Measurements from ENCODE around the gene ARHGAP31. TPM values are rescaled to one million over a fixed set of nuclear protein-coding genes. Genes with fewer than 3 reads are reported as not detected.

Gene ARHGAP31
- total RNA-seq, 5 donors from 2014 or later (not counting 1 experiment from before 2014, with no cell fraction given) = 2.7 to 5.1 (median 3.4) TPM

GRCh38 chr3:119413603-119414280 is 119.6 kb downstream of the ARHGAP31 start:
- Mint-ChIP-seq H3K9me3 (no peaks in the 10 kb centered on the region), H3K4me3 (no peak overlapping the region), H3K27ac (no peak overlapping the region), H3K4me1 (no peaks in the 10 kb centered on the region), H3K27me3 (no peaks in the 10 kb centered on the region), H3K36me3 (peaks cover 39% of the 10 kb centered on the region)
- CTCF ChIA-PET = interaction anchor here in 1 of 2 donors (0.5 kb wide), 1 partner anchor 248 kb away, joined by 3 read pairs; no protein-coding TSS in a partner anchor
- no peak for ATAC-seq (replicated peaks in 1 of 4)
- no peak for DNase-seq
- H3K27me3 ChIP-seq (replicated peaks in 1 of 2; ENCODE audit: control insufficient read depth in 2 of 2, extremely low read depth in 1 of 2, insufficient read depth in 2 of 2, low read length in 1 of 2) = no peaks in the 10 kb centered on the region
- no peak overlapping the region for H3K27ac ChIP-seq (ENCODE audit: low read length)
- no peaks in the 10 kb centered on the region for H3K4me1 ChIP-seq (ENCODE audit: control insufficient read depth in 1 of 2, extremely low read depth in 1 of 2, insufficient read depth in 2 of 2, low read length in 2 of 2)
- no peak overlapping the region for H3K4me3 ChIP-seq (ENCODE audit: control insufficient read depth in 1 of 2, extremely low read depth in 1 of 2, low read length in 1 of 2)
- H3K36me3 ChIP-seq (ENCODE audit: control insufficient read depth in 2 of 2, extremely low read depth in 1 of 2, insufficient read depth in 1 of 2, low read length in 1 of 2) = peaks cover 0 to 11% of the 10 kb centered on the region in 2 donors
- 94% methylated on average over 5 of the region's 7 CpGs for WGBS (ENCODE audit: insufficient coverage)
- no peaks in the 10 kb centered on the region for H3K9me3 ChIP-seq
- POLR2A ChIA-PET = no interaction called here

GRCh38 chr3:119416873-119417272 is 122.7 kb downstream of the ARHGAP31 start:
- DNase-seq (no peak), ATAC-seq (replicated peaks in 1 of 4) (no peak)
- Histone ChIP-seq H3K9me3 (no peaks in the 10 kb centered on the region), H3K4me1 (ENCODE audit: control insufficient read depth in 1 of 2, extremely low read depth in 1 of 2, insufficient read depth in 2 of 2, low read length in 2 of 2) (no peaks in the 10 kb centered on the region), H3K27ac (ENCODE audit: low read length) (no peak overlapping the region), H3K36me3 (ENCODE audit: control insufficient read depth in 2 of 2, extremely low read depth in 1 of 2, insufficient read depth in 1 of 2, low read length in 1 of 2) (peaks cover 0 to 8% of the 10 kb centered on the region in 2 donors), H3K4me3 (ENCODE audit: control insufficient read depth in 1 of 2, extremely low read depth in 1 of 2, low read length in 1 of 2) (no peak overlapping the region), H3K27me3 (replicated peaks in 1 of 2; ENCODE audit: control insufficient read depth in 2 of 2, extremely low read depth in 1 of 2, insufficient read depth in 2 of 2, low read length in 1 of 2) (no peaks in the 10 kb centered on the region)
- no CpG with 5 or more reads among the region's 1 CpG for WGBS (ENCODE audit: insufficient coverage)
- POLR2A ChIA-PET = no interaction called here
- Mint-ChIP-seq H3K36me3 (peaks cover 19% of the 10 kb centered on the region), H3K27ac (no peak overlapping the region), H3K4me1 (peaks cover 5 to 6% (median 6%) of the 10 kb centered on the region in 3 donors), H3K27me3 (no peaks in the 10 kb centered on the region), H3K4me3 (no peak overlapping the region), H3K9me3 (no peaks in the 10 kb centered on the region)
- CTCF ChIA-PET = no interaction called here

- Histone ChIP-seq H3K27me3 (replicated peaks in 1 of 2; ENCODE audit: control insufficient read depth in 2 of 2, extremely low read depth in 1 of 2, insufficient read depth in 2 of 2, low read length in 1 of 2) (no peaks in the 10 kb centered on the region), H3K9me3 (no peaks in the 10 kb centered on the region), H3K36me3 (ENCODE audit: control insufficient read depth in 2 of 2, extremely low read depth in 1 of 2, insufficient read depth in 1 of 2, low read length in 1 of 2) (peaks cover 0 to 8% of the 10 kb centered on the region in 2 donors), H3K4me3 (ENCODE audit: control insufficient read depth in 1 of 2, extremely low read depth in 1 of 2, low read length in 1 of 2) (no peak overlapping the region), H3K27ac (ENCODE audit: low read length) (no peak overlapping the region), H3K4me1 (ENCODE audit: control insufficient read depth in 1 of 2, extremely low read depth in 1 of 2, insufficient read depth in 2 of 2, low read length in 2 of 2) (no peaks in the 10 kb centered on the region)
- DNase-seq (no peak), ATAC-seq (replicated peaks in 1 of 4) (no peak)
- POLR2A ChIA-PET = interaction anchor here in 1 of 2 donors (0.5 kb wide), 1 partner anchor 14 kb away, joined by 3 read pairs; no protein-coding TSS in a partner anchor
- H3K9me3 Mint-ChIP-seq = peaks cover 0 to 8% (median 2%) of the 10 kb centered on the region in 3 donors
- H3K36me3 Mint-ChIP-seq = peaks cover 19% of the 10 kb centered on the region
- 100% methylated on average over 1 of the region's 8 CpGs for WGBS (ENCODE audit: insufficient coverage)
- CTCF ChIA-PET = no interaction called here
- no peak overlapping the region for H3K4me3 Mint-ChIP-seq
- H3K27ac Mint-ChIP-seq = no peak overlapping the region
- no peaks in the 10 kb centered on the region for H3K27me3 Mint-ChIP-seq
- peaks cover 8 to 13% (median 10%) of the 10 kb centered on the region in 3 donors for H3K4me1 Mint-ChIP-seq
These were observed 123.8 kb downstream of the ARHGAP31 start for GRCh38 chr3:119417771-119418512.

- DNase-seq (no peak), ATAC-seq (replicated peaks in 1 of 4) (no peak)
- POLR2A ChIA-PET = no interaction called here
- Histone ChIP-seq H3K36me3 (ENCODE audit: control insufficient read depth in 2 of 2, extremely low read depth in 1 of 2, insufficient read depth in 1 of 2, low read length in 1 of 2) (peaks cover 0 to 8% of the 10 kb centered on the region in 2 donors), H3K9me3 (no peaks in the 10 kb centered on the region), H3K27ac (ENCODE audit: low read length) (no peak overlapping the region), H3K4me1 (ENCODE audit: control insufficient read depth in 1 of 2, extremely low read depth in 1 of 2, insufficient read depth in 2 of 2, low read length in 2 of 2) (no peaks in the 10 kb centered on the region), H3K27me3 (replicated peaks in 1 of 2; ENCODE audit: control insufficient read depth in 2 of 2, extremely low read depth in 1 of 2, insufficient read depth in 2 of 2, low read length in 1 of 2) (no peaks in the 10 kb centered on the region), H3K4me3 (ENCODE audit: control insufficient read depth in 1 of 2, extremely low read depth in 1 of 2, low read length in 1 of 2) (no peak overlapping the region)
- Mint-ChIP-seq H3K9me3 (peaks cover 2 to 9% (median 3%) of the 10 kb centered on the region in 3 donors), H3K27ac (no peak overlapping the region), H3K4me3 (no peak overlapping the region), H3K36me3 (peaks cover 18% of the 10 kb centered on the region), H3K4me1 (peaks cover 8 to 13% (median 10%) of the 10 kb centered on the region in 3 donors), H3K27me3 (no peaks in the 10 kb centered on the region)
- CTCF ChIA-PET = no interaction called here
These were observed 124.5 kb downstream of the ARHGAP31 start for GRCh38 chr3:119418641-119419040.

GRCh38 chr3:119420196-119420595 is 126.0 kb downstream of the ARHGAP31 start:
- H3K4me3 Mint-ChIP-seq = no peak overlapping the region
- H3K4me1 Mint-ChIP-seq = peaks cover 8 to 13% (median 10%) of the 10 kb centered on the region in 3 donors

GRCh38 chr3:119427669-119428068 is 133.5 kb downstream of the ARHGAP31 start:
- POLR2A ChIA-PET = no interaction called here

More at GRCh38 chr3:119420196-119420595, 126.0 kb downstream of the ARHGAP31 start:
- ATAC-seq (replicated peaks in 1 of 4) (no peak), DNase-seq (peak in 1 of 35 experiments; percentile 12)
- Histone ChIP-seq H3K9me3 (no peaks in the 10 kb centered on the region), H3K4me3 (ENCODE audit: control insufficient read depth in 1 of 2, extremely low read depth in 1 of 2, low read length in 1 of 2) (no peak overlapping the region), H3K4me1 (ENCODE audit: control insufficient read depth in 1 of 2, extremely low read depth in 1 of 2, insufficient read depth in 2 of 2, low read length in 2 of 2) (no peaks in the 10 kb centered on the region), H3K36me3 (ENCODE audit: control insufficient read depth in 2 of 2, extremely low read depth in 1 of 2, insufficient read depth in 1 of 2, low read length in 1 of 2) (no peaks in the 10 kb centered on the region), H3K27ac (ENCODE audit: low read length) (no peak overlapping the region), H3K27me3 (replicated peaks in 1 of 2; ENCODE audit: control insufficient read depth in 2 of 2, extremely low read depth in 1 of 2, insufficient read depth in 2 of 2, low read length in 1 of 2) (no peaks in the 10 kb centered on the region)
- peaks cover 11% of the 10 kb centered on the region for H3K36me3 Mint-ChIP-seq
- no CpG with 5 or more reads among the region's 2 CpGs for WGBS (ENCODE audit: insufficient coverage)
- no peak overlapping the region for H3K27ac Mint-ChIP-seq
- ChIA-PET POLR2A (no interaction called here), CTCF (no interaction called here)
- H3K27me3 Mint-ChIP-seq = no peaks in the 10 kb centered on the region
- peaks cover 8 to 11% (median 9%) of the 10 kb centered on the region in 3 donors for H3K9me3 Mint-ChIP-seq

More at GRCh38 chr3:119427669-119428068, 133.5 kb downstream of the ARHGAP31 start:
- Mint-ChIP-seq H3K27ac (no peak overlapping the region), H3K4me1 (no peaks in the 10 kb centered on the region), H3K4me3 (no peak overlapping the region), H3K36me3 (peaks cover 62% of the 10 kb centered on the region), H3K9me3 (peaks cover 34 to 70% (median 52%) of the 10 kb centered on the region in 3 donors), H3K27me3 (no peaks in the 10 kb centered on the region)
- Histone ChIP-seq H3K4me1 (ENCODE audit: control insufficient read depth in 1 of 2, extremely low read depth in 1 of 2, insufficient read depth in 2 of 2, low read length in 2 of 2) (no peaks in the 10 kb centered on the region), H3K9me3 (peaks cover 9% of the 10 kb centered on the region), H3K27me3 (replicated peaks in 1 of 2; ENCODE audit: control insufficient read depth in 2 of 2, extremely low read depth in 1 of 2, insufficient read depth in 2 of 2, low read length in 1 of 2) (no peaks in the 10 kb centered on the region), H3K4me3 (ENCODE audit: control insufficient read depth in 1 of 2, extremely low read depth in 1 of 2, low read length in 1 of 2) (no peak overlapping the region), H3K27ac (ENCODE audit: low read length) (no peak overlapping the region), H3K36me3 (ENCODE audit: control insufficient read depth in 2 of 2, extremely low read depth in 1 of 2, insufficient read depth in 1 of 2, low read length in 1 of 2) (peaks cover 0 to 24% of the 10 kb centered on the region in 2 donors)
- no peak for ATAC-seq (replicated peaks in 1 of 4)
- DNase-seq = peak in 1 of 35 experiments; percentile 9
- WGBS (ENCODE audit: insufficient coverage) = no CpG with 5 or more reads among the region's 1 CpG
- CTCF ChIA-PET = interaction anchor here in 1 of 2 donors (0.7 kb wide), 1 partner anchor 21 kb away, joined by 3 read pairs; no protein-coding TSS in a partner anchor

Data from T-cell (primary cell).